BLaER1 treated with 17β-estradiol and CSF1 and Interleukin-3, amounts not matched to agents 10 nM and 100 nM (cell line): ENCODE measurements around the gene KRT80.
A peak's percentile ranks its signal among the peaks of the same experiment; 100 is the strongest.

Experiments
- H3K27ac ChIP-seq, 11 experiments: shearing (Covaris generic); formaldehyde crosslinking; 2 replicates each; pipeline ENCODE4 v1.8.1; 2022
- H3K27me3 ChIP-seq, 11 experiments: shearing (Covaris generic); formaldehyde crosslinking; 2 replicates each; pipeline ENCODE4 v1.8.1; 2022
- H3K36me3 ChIP-seq, 11 experiments: shearing (Covaris generic); formaldehyde crosslinking; 2 replicates each; pipeline ENCODE4 v1.8.1; 2022
- H3K4me1 ChIP-seq, 10 experiments: shearing (Covaris generic); formaldehyde crosslinking; 2 replicates each; pipeline ENCODE4 v1.8.1; 2022
- H3K4me2 ChIP-seq, 11 experiments: shearing (Covaris generic); formaldehyde crosslinking; 2 replicates each; pipeline ENCODE4 v1.8.1; 2022
- H3K4me3 ChIP-seq, 10 experiments: shearing (Covaris generic); formaldehyde crosslinking; 2 replicates each; pipeline ENCODE4 v1.8.1; 2022
- H3K9ac ChIP-seq, 11 experiments: shearing (Covaris generic); formaldehyde crosslinking; 2 replicates each; pipeline ENCODE4 v1.8.1; 2022
- H3K9me3 ChIP-seq, 11 experiments: shearing (Covaris generic); formaldehyde crosslinking; replicated peaks in 1 of 11; 2 replicates each; pipeline ENCODE4 v1.8.1; 2022
- H4K20me1 ChIP-seq, 11 experiments: shearing (Covaris generic); formaldehyde crosslinking; 2 replicates each; pipeline ENCODE4 v1.8.1; 2022
- Cebpa-rat ChIP-seq, 11 experiments: shearing (Covaris generic); IDR thresholded peaks; 2 replicates each; pipeline ENCODE4 v1.8.1; 2022

Gene KRT80

DNA sequence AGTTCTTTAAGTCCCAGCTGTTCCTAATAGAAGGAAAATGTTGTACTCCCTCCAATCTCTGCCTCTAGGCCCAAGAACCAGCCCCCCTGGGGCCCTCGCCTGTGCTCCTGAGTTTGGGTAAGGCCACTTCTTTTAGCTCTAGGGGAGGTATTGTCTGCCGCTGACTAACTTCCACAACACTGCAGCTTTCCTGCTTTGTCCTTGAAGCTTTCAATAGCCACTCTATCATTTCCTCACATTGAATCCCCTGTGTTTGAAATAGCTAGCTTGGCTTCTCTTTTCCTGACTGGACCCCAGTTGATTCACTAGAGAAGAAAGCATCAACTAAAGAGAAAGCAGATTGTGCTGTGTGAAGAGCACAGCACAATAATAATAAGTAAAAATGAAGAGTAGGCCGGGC lies 28.8 kb downstream of the KRT80 start:
- H3K4me2 ChIP-seq = no peak overlapping the region
- TF ChIP-seq Cebpa-rat (IDR thresholded peaks at IDR 0.05) = no peak

DNA sequence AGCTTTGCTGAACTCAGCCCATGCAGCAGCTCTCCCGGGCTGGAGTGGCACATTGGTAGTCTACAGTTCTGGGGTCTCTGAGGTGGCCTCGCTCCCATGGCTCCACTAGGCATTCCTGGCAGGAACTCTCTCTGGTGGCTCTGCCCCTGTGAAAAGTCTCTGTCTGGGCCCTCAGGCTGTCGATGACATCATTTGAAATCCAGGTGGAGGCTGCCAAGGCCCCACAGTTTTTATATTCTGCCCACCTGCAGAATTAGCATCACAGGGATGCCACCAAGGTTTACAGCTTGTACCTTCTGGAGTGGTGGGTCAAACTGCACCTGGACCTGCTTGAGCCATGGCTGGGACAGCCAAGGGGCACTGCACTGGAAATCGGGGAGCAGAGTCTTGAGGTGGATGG lies 31.6 kb downstream of the KRT80 start:
- H3K9me3 ChIP-seq = no peaks in the 10 kb centered on the region
- no peak overlapping the region for H3K9ac ChIP-seq
- H3K4me2 ChIP-seq = no peak overlapping the region
- TF ChIP-seq Cebpa-rat (IDR thresholded peaks at IDR 0.05) = no peak
- no peaks in the 10 kb centered on the region for H4K20me1 ChIP-seq
- H3K4me1 ChIP-seq = peaks cover 0 to 26% (median 13%) of the 10 kb centered on the region in 10 experiments; a peak in 12 of 20 replicates
- no peak overlapping the region for H3K27ac ChIP-seq
- H3K27me3 ChIP-seq = no peaks in the 10 kb centered on the region
- H3K4me3 ChIP-seq = no peak overlapping the region
- H3K36me3 ChIP-seq = no peaks in the 10 kb centered on the region

More for the DNA sequence above, 28.8 kb downstream of the KRT80 start:
- no peak overlapping the region for H3K4me3 ChIP-seq
- peaks cover 0 to 40% (median 22%) of the 10 kb centered on the region in 10 experiments; a peak in 13 of 20 replicates for H3K4me1 ChIP-seq
- peak overlapping the region in 1 of 11 experiments; percentile 2; a peak in 1 of 22 replicates for H3K9ac ChIP-seq
- H3K27me3 ChIP-seq = no peaks in the 10 kb centered on the region
- no peaks in the 10 kb centered on the region for H3K9me3 ChIP-seq
- no peaks in the 10 kb centered on the region for H4K20me1 ChIP-seq
- no peak overlapping the region for H3K27ac ChIP-seq
- no peaks in the 10 kb centered on the region for H3K36me3 ChIP-seq

DNA sequence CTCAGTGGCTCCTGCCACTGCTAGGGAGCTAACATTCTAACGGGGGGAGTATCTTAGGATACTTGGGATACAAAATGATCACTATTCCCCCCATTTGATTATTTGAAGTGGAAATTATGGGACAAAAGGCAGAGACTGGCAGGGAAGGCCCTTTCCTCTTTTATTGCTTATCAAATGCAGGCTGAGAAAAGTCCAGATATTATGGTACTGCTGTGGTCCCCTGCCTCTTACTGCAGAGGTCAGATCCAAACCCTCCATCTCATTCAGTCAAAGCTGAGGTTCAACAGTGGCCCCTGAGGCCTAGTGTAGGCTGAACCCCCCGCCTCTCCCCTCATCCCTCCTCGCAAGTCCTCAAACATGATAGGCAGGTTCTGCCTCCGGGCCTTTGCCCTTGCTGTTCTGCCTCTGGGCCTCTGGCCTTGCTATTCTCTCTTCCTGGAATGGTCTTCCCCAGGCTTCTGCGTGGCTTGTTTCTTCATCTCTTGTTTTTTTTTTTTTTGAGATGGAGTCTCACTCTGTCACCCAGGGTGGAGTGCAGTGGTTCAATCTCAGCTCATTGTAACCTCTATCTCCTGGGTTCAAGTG lies 34.2 kb downstream of the KRT80 start:
- Histone ChIP-seq H3K9ac (no peak overlapping the region), H3K27me3 (no peaks in the 10 kb centered on the region), H3K27ac (no peak overlapping the region), H3K4me3 (no peak overlapping the region), H3K4me1 (peaks cover 0 to 14% (median 5%) of the 10 kb centered on the region in 10 experiments; a peak in 8 of 20 replicates), H3K9me3 (no peaks in the 10 kb centered on the region), H4K20me1 (no peaks in the 10 kb centered on the region), H3K36me3 (no peaks in the 10 kb centered on the region), H3K4me2 (no peak overlapping the region)
- TF ChIP-seq Cebpa-rat (IDR thresholded peaks at IDR 0.05) = no peak

DNA sequence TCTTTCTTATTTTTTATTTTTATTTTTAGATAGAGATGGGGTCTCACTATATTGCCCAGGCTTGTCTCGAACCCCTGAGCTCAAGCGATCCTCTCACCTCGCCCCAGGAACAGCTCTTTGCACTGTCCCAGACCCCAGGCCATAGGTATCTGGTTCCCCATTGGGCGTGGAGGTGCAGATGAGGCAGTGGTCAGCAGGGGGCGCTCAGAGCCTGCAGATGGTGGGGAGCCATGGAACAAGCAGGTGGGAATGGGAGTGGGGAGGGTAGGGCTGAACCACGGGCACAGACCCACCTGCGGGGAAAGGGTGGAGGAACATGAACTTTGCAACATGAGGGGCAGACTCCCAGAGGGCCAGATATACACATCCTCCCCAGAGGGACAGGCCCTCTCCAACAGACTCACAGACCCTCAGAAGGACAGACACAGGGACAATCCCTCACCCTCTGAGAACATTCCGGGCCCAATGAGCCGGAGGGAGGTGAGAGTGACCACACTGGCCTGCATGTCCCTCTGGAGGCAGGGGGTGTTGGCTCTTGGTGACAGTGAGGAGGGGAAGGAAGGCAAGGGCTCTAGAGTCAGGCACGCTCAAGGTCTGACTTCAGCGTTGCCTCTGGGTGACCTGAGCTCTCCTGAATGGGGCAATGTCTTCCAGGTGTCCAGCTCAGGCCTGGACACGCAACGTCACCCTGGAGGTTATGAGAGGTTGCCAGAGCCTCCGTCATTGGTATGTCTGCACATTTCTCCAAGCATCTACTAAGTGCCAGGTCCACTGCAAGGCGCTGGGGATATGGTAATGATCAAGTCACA lies 34.9 kb downstream of the KRT80 start:
- H3K4me2 ChIP-seq = no peak overlapping the region
- no peak for TF ChIP-seq Cebpa-rat (IDR thresholded peaks at IDR 0.05)
- no peaks in the 10 kb centered on the region for H3K27me3 ChIP-seq
- H3K9ac ChIP-seq = no peak overlapping the region
- H3K4me3 ChIP-seq = no peak overlapping the region
- H3K27ac ChIP-seq = no peak overlapping the region
- no peaks in the 10 kb centered on the region for H3K36me3 ChIP-seq
- peaks cover 0 to 17% (median 8%) of the 10 kb centered on the region in 10 experiments; a peak in 14 of 20 replicates for H3K4me1 ChIP-seq
- H4K20me1 ChIP-seq = no peaks in the 10 kb centered on the region
- H3K9me3 ChIP-seq = no peaks in the 10 kb centered on the region

DNA sequence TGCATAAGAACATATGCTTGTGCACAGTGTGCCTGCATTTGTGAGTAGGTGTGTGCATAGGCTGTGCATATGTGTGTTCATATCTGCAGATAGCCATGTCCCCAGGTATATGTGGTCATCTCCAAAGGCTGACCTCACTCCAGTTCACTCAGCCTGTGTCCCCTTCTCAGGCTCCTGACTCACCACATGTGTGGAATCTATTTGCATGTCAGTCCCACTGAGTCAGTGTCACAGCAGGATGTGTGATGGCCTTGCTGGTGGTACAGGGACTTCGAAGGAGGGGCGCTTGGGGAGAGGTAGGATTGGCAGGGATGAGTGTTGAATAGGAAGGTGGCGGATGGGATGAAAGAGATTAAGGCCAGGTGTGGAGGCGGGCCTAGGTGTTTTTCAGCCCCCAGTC lies 35.5 kb downstream of the KRT80 start:
- H3K36me3 ChIP-seq = no peaks in the 10 kb centered on the region
- no peak overlapping the region for H3K4me3 ChIP-seq
- H3K27ac ChIP-seq = no peak overlapping the region
- H3K4me1 ChIP-seq = peaks cover 4 to 17% (median 11%) of the 10 kb centered on the region in 10 experiments; a peak in 16 of 20 replicates
- no peak for TF ChIP-seq Cebpa-rat (IDR thresholded peaks at IDR 0.05)
- no peaks in the 10 kb centered on the region for H3K9me3 ChIP-seq
- no peaks in the 10 kb centered on the region for H4K20me1 ChIP-seq
- H3K27me3 ChIP-seq = no peaks in the 10 kb centered on the region
- H3K4me2 ChIP-seq = no peak overlapping the region
- no peak overlapping the region for H3K9ac ChIP-seq

DNA sequence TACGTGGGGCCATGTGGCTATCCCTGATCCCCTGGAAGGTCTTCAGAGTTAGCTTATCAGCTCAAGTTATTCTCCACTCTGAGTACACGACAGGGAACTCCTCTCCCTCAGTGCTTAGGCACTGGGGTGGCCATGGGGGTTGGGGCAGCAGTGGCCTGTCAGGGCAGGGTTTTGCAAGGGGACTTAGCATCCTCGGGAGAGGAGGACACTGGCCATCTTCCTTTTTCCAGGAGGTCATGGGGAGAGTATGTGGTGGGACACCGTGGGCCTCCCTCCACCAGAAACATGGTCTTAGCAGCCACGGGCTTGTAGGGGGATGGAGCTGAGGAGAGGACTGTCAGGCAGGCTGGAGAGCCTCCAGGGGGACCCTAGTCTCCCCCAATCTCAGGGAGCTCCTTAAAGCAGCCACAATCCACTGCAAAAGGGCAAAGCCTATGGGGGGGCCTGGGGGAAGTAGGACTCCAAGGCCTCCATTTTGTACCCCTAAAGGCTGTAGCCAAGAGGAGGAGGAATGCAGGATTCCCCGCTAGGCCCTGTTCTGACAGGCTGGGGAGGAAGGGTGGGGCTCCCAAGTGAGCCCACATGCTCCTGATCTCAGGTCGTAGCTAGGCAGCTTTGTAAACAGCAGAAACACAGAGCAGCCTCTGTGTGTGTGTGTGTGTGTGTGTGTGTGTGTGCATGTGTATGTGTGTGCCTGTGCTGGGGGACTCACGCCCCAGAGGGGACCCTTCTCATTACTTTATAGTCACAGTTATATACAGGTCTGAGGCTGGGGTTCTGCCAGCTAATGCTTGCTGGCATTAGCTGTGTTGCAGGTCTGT lies 36.6 kb downstream of the KRT80 start:
- Histone ChIP-seq H3K9ac (peak overlapping the region in 2 of 11 experiments; percentile 18 to 41; a peak in 2 of 22 replicates), H3K4me1 (peaks cover 4 to 17% (median 13%) of the 10 kb centered on the region in 10 experiments; a peak in 16 of 20 replicates), H3K4me3 (no peak overlapping the region), H3K27ac (no peak overlapping the region), H4K20me1 (no peaks in the 10 kb centered on the region), H3K4me2 (no peak overlapping the region), H3K9me3 (no peaks in the 10 kb centered on the region), H3K27me3 (no peaks in the 10 kb centered on the region), H3K36me3 (no peaks in the 10 kb centered on the region)
- no peak for TF ChIP-seq Cebpa-rat (IDR thresholded peaks at IDR 0.05)

DNA sequence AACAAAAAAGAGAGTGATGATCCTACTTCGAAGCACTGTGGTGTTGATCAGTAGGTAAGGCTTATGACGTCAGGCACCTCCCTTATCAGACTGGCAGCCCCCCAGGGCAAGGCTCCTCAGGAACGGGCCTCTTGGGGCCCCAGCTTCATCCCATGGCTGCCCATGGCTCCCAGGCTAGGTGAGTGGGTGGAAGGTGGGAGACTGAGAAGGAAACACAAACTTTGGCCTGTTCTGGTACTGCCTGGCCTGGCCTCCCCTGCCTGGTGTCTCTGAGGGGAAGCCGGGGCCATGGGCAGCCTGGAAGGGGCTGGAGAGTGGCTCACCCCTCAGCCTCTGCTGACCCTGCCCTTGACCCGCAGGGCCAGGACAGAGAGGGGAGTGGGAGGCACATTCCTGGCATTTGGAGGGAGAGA lies 38.9 kb downstream of the KRT80 start:
- peak overlapping the region in 10 of 11 experiments; percentile 45 to 79 (median 72); a peak in 17 of 22 replicates for H3K4me2 ChIP-seq
- H3K4me1 ChIP-seq = peaks cover 13 to 31% (median 23%) of the 10 kb centered on the region in 10 experiments
- H3K9ac ChIP-seq = peak overlapping the region in 1 of 11 experiments; percentile 19; a peak in 1 of 22 replicates
- no peak for TF ChIP-seq Cebpa-rat (IDR thresholded peaks at IDR 0.05)
- H3K27me3 ChIP-seq = no peaks in the 10 kb centered on the region
- H3K4me3 ChIP-seq = peak overlapping the region in 1 of 10 experiments; percentile 52; a peak in 1 of 20 replicates
- H3K36me3 ChIP-seq = no peaks in the 10 kb centered on the region
- peak overlapping the region in 1 of 11 experiments; percentile 32; a peak in 1 of 22 replicates for H3K27ac ChIP-seq
- H4K20me1 ChIP-seq = no peaks in the 10 kb centered on the region
- H3K9me3 ChIP-seq = no peaks in the 10 kb centered on the region

DNA sequence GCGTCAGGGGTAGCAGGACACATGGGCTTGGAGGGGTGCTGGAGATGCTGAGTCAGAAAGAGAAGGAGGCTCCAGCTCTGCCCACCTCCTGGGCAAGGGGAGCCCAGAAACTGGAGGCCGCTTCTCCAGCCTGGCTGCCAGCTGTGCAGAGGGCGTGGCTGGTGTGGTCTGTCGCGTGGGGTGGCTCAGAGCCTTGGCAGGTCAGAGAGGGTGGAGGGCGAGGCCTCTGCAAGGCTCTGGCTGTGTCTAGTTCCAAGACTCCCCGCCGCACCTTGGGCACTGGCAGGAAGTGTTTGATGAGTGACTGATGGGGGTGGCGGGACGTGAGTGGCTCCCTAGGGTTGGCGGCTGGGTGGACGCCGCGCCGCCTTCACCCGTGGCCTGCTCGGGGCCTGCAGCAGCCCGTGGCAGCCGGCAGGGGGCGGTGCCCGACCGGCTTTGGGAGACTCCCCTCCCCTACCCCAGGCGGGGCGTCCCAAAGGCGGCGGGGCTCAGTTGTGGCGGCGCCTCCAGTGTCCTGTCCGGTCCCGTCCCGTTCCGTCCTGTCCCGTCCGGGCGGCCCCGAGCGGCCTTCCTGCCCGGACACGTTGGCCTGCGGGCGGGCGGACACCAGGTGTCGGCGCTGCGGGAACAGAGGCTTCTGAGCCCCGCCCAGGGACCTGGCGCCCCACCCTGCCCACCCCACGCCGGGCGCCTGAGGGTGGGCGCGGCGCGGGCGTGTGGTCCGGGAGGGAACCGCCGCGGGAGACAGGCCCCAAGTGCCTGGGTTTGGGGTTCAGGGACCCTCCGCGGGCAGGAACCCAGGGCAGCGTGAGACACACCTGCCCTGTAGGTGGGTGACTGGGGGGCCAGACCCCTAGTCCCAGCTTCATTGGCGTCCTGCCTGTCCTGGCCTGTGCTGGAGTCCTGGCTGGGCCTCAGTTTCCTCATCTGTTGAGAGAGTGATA lies 39.7 kb downstream of the KRT80 start:
- TF ChIP-seq Cebpa-rat (IDR thresholded peaks at IDR 0.05) = no peak
- H3K4me1 ChIP-seq = peaks cover 21 to 39% (median 29%) of the 10 kb centered on the region in 10 experiments
- peak overlapping the region in 2 of 11 experiments; percentile 11 to 32; a peak in 3 of 22 replicates for H3K27ac ChIP-seq
- peak overlapping the region in 8 of 10 experiments; percentile 8 to 59 (median 40); a peak in 13 of 20 replicates for H3K4me3 ChIP-seq
- no peaks in the 10 kb centered on the region for H3K36me3 ChIP-seq
- H3K9me3 ChIP-seq = no peaks in the 10 kb centered on the region
- no peaks in the 10 kb centered on the region for H4K20me1 ChIP-seq
- H3K27me3 ChIP-seq = no peaks in the 10 kb centered on the region
- H3K4me2 ChIP-seq = peak overlapping the region; percentile 45 to 79 (median 72)
- peak overlapping the region in 6 of 11 experiments; percentile 9 to 56 (median 42); a peak in 9 of 22 replicates for H3K9ac ChIP-seq
